Body of pancreas (tissue), 4 donors: ENCODE results near the gene FRMD5. TPM values are rescaled to one million over a fixed set of nuclear protein-coding genes. Genes with fewer than 3 reads are reported as not detected.

ENCODE experiments used
- ATAC-seq: fragments of 150-250 bp; one replicate; pipeline ENCODE4 v1.9.1; 2016
- DNase-seq, 4 donors: peaks; one replicate each; pipeline ENCODE4 v3.0.0-alpha.2; 2019
- H3K27ac ChIP-seq, 4 donors: fragments of 200-600 bp; sonication (generic); 1 replicate in 3 of 4; 2 replicates in 1 of 4; pipeline versions ENCODE4 v1.5.1 to v1.6.1; 2016 to 2019; ENCODE audit warnings: mild to moderate bottlenecking in 1 of 4, mixed read lengths in 1 of 4, moderate library complexity in 1 of 4
- H3K27me3 ChIP-seq, 2 donors: fragments of 200-600 bp; sonication (generic); one replicate each; pipeline ENCODE4 v1.6.0; 2016; ENCODE audit warnings: mild to moderate bottlenecking in 1 of 2
- H3K36me3 ChIP-seq, 2 donors: fragments of 200-600 bp; sonication (generic); replicated peaks in 1 of 2; 2 replicates each; pipeline ENCODE4 v1.5.1; 2016; ENCODE audit warnings: low read depth in 2 of 2; ENCODE audit not compliant: insufficient read depth in 1 of 2
- H3K4me1 ChIP-seq: fragments of 200-600 bp; sonication (generic); one replicate; pipeline ENCODE4 v1.6.0; 2016
- H3K4me3 ChIP-seq, 2 donors: fragments of 200-600 bp; sonication (generic); 1 replicate in 1 of 2; 2 replicates in 1 of 2; pipeline ENCODE4 v1.5.1; 2016 to 2019
- H3K9me3 ChIP-seq, 3 donors: fragments of 200-600 bp; sonication (generic); 1 replicate in 2 of 3; 2 replicates in 1 of 3; pipeline ENCODE4 v1.5.1; 2016
- POLR2A ChIP-seq, 3 donors: fragments of 450-650 bp; IDR thresholded peaks; one replicate each; pipeline ENCODE4 v1.6.1; 2016; ENCODE audit warnings: antibody characterized with exemption in 3 of 3, mild to moderate bottlenecking in 2 of 3
- WGBS, 2 donors: methylation state at CpG; one replicate each; pipeline ENCODE4 v1.1.5; 2017; 5-methylcytosine and 5-hydroxymethylcytosine counted together
- intact Hi-C: fragments of 100-400 bp; cut with DNase I; formaldehyde crosslinking; loops from one replicate; pipeline ENCODE4 v1.15.1; 2023
- total RNA-seq, 2 donors: library from RNA; depleted of rRNA; stranded (reverse); fragments of >200 nt; gene quantifications; one replicate each; pipeline ENCODE4 v1.1.0, GENCODE V29; 2016
- TF ChIP-seq, protein P1 (sequence below), 7 experiments: fragments of 450-650 bp in 4 of 7; fragments of 200-600 bp in 3 of 7; sonication (generic) in 3 of 7; IDR thresholded peaks; one replicate each; pipeline ENCODE4 v1.5.1; 2016 to 2019; ENCODE audit warnings: antibody characterized with exemption in 7 of 7

Gene FRMD5
- total RNA-seq, 2 donors from 2014 or later, result 1.3 TPM; not detected in 1

DNA sequence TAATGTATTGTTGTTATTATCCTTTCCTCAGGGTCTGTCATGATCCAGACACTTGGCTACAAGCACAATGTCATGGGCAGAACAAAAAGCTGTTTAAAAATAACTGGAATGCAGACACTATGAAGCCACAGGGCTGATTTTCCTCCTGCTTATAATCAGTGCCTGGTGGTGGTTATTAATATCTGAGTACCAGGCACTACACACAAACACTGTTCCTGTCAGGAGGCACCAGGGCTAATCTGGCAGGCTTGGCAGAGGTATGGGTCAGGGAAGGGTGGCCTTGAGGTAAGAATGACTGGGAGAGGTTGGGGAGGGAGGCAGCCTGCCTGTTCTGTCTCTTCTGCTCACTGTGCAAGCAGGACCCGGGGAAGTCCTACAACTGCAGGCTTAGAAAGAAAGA is 301.1 kb downstream of the FRMD5 start:
- no peak overlapping the region for H3K4me3 ChIP-seq
- intact Hi-C loops, result no loop called here
- peak; percentile 58 to 76 (median 71) for DNase-seq
- no peak overlapping the region for H3K27ac ChIP-seq
- peak; percentile 65 for ATAC-seq
- H3K9me3 ChIP-seq, result no peaks in the 10 kb centered on the region
- WGBS, 2 donors, result 18 to 31% methylated on average over 1 of the region's 1 CpG
- TF ChIP-seq, protein P1, sequence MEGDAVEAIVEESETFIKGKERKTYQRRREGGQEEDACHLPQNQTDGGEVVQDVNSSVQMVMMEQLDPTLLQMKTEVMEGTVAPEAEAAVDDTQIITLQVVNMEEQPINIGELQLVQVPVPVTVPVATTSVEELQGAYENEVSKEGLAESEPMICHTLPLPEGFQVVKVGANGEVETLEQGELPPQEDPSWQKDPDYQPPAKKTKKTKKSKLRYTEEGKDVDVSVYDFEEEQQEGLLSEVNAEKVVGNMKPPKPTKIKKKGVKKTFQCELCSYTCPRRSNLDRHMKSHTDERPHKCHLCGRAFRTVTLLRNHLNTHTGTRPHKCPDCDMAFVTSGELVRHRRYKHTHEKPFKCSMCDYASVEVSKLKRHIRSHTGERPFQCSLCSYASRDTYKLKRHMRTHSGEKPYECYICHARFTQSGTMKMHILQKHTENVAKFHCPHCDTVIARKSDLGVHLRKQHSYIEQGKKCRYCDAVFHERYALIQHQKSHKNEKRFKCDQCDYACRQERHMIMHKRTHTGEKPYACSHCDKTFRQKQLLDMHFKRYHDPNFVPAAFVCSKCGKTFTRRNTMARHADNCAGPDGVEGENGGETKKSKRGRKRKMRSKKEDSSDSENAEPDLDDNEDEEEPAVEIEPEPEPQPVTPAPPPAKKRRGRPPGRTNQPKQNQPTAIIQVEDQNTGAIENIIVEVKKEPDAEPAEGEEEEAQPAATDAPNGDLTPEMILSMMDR (IDR thresholded peaks at IDR 0.05), result peak in 3 of 7 experiments; percentile 5 to 11 (median 6)
- no peak for TF ChIP-seq POLR2A (IDR thresholded peaks at IDR 0.05)
- peaks cover 36% of the 10 kb centered on the region for H3K4me1 ChIP-seq
- H3K36me3 ChIP-seq, result no peaks in the 10 kb centered on the region
- H3K27me3 ChIP-seq, result no peaks in the 10 kb centered on the region

DNA sequence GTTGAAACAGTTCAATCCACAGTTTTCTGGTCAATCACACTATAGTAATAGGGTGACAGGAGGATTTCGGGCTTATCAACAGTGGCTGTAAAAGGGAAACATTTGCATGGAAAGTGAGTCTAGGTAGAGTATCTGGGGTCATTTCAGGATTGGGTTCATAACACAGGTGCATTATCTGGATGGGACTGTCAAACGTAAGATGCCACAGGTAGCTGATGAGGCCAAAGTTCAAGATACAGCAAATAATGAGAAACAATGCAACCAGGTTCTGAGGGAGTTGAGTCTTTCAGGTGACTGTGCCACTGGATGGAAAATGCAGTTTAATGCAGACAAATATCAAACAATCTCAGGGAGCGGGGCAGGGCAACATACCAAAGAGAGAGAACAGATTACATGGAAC is 306.0 kb downstream of the FRMD5 start:
- intact Hi-C loops, result no loop called here
- H3K27me3 ChIP-seq, result no peaks in the 10 kb centered on the region
- no peak for TF ChIP-seq POLR2A (IDR thresholded peaks at IDR 0.05)
- TF ChIP-seq, protein P1 (IDR thresholded peaks at IDR 0.05), result no peak
- H3K9me3 ChIP-seq, result no peaks in the 10 kb centered on the region
- WGBS, 2 donors, result 38 to 59% methylated on average over 3 of the region's 3 CpGs
- ATAC-seq, result no peak
- H3K4me3 ChIP-seq, result no peak overlapping the region
- H3K27ac ChIP-seq, result no peak overlapping the region
- H3K36me3 ChIP-seq, result no peaks in the 10 kb centered on the region
- DNase-seq, result no peak
- peaks cover 15% of the 10 kb centered on the region for H3K4me1 ChIP-seq

DNA sequence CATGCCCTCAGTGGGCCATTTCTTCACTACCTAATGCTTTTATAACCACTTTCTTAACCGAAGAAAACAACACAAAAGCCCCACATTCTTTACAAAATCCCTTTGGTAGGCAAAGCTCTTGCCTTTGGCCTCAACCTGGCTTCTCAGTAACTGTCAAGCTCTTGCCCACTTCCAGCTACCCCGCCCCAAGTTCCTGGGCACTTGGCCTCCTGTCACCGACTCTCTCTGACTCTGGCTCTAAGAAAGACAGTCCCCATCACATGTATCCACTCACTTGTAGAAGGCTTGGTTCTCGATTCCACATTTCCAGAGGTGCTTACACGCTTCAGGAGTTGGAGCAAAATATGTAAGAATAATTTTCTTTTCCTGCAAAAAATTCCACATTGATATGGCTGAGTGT is 307.2 kb downstream of the FRMD5 start:
- 89 to 94% methylated on average over 5 of the region's 5 CpGs for WGBS, 2 donors
- TF ChIP-seq, protein P1 (IDR thresholded peaks at IDR 0.05), result no peak
- TF ChIP-seq POLR2A (IDR thresholded peaks at IDR 0.05), result no peak
- H3K36me3 ChIP-seq, result no peaks in the 10 kb centered on the region
- H3K4me3 ChIP-seq, result no peak overlapping the region
- H3K27me3 ChIP-seq, result no peaks in the 10 kb centered on the region
- intact Hi-C loops, result no loop called here
- no peak for ATAC-seq
- peaks cover 6% of the 10 kb centered on the region for H3K4me1 ChIP-seq
- no peaks in the 10 kb centered on the region for H3K9me3 ChIP-seq
- DNase-seq, result no peak
- H3K27ac ChIP-seq, result no peak overlapping the region

DNA sequence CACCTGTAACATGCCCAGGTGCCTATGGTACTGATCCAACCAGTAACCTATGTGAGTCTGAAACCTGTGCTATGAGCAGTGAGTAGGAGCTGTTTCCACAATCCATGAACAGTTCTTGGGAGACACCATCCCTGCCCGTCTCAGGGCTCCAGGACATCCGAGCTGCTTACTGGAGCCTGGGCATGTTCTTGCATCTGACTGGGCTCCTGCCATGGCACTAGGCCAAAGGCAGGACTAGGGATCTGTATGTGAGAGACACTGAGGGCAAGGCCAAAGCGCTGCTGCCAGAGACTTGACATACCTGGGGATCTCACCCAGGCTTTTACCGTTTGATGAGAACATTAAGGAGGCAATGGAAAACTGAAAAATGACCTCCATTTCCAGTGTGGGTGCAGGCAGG is 308.5 kb downstream of the FRMD5 start:
- WGBS, 2 donors, result 84 to 91% methylated on average over 2 to 4 of the region's 4 CpGs
- intact Hi-C loops, result no loop called here
- Histone ChIP-seq H3K36me3 (no peaks in the 10 kb centered on the region), H3K27me3 (no peaks in the 10 kb centered on the region), H3K4me1 (peaks cover 6% of the 10 kb centered on the region), H3K4me3 (no peak overlapping the region), H3K9me3 (no peaks in the 10 kb centered on the region), H3K27ac (no peak overlapping the region)
- TF ChIP-seq, protein P1 (IDR thresholded peaks at IDR 0.05), result no peak
- TF ChIP-seq POLR2A (IDR thresholded peaks at IDR 0.05), result no peak
- ATAC-seq (no peak), DNase-seq (peak in 1 of 4 donors; percentile 13)

DNA sequence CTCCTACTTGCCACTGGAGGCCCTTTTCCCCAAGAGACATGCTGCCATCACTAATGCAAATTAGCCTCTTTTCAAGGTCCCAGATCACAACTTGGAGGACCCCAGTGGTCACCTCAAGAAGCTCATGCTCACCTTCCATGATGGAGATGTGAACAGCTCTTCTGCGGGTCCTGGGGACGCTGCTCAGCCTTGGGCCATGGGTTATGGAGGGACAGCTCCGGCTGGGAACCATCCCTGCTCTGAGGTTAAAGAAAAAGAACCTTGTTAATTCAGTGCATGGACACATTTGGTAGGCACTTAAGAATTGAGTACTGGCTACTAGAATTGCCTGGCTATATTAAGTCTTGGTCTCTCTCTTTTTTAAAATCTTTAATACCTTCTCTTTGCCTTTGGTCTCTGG is 311.5 kb downstream of the FRMD5 start:
- Histone ChIP-seq H3K27me3 (no peaks in the 10 kb centered on the region), H3K9me3 (no peaks in the 10 kb centered on the region), H3K4me3 (no peak overlapping the region), H3K36me3 (no peaks in the 10 kb centered on the region), H3K4me1 (no peaks in the 10 kb centered on the region), H3K27ac (no peak overlapping the region)
- TF ChIP-seq, protein P1 (IDR thresholded peaks at IDR 0.05), result no peak
- no peak for TF ChIP-seq POLR2A (IDR thresholded peaks at IDR 0.05)
- intact Hi-C loops, result no loop called here
- DNase-seq (no peak), ATAC-seq (no peak)
- 100% methylated on average over 3 of the region's 3 CpGs for WGBS, 2 donors
